Esophagus muscularis mucosa (tissue), 4 donors: ENCODE measurements around the gene NUDT21. TPM values are rescaled to one million over a fixed set of nuclear protein-coding genes. Genes with fewer than 3 reads are reported as not detected.

Experiments
- DNase-seq: peaks from one replicate; pipeline ENCODE4 v3.0.0-alpha.2; 2017; ENCODE audit errors: extremely low spot score
- H3K27ac ChIP-seq, 4 donors: fragments of 200-600 bp; sonication (generic); replicated peaks in 1 of 4; 1 replicate in 3 of 4; 2 replicates in 1 of 4; pipeline ENCODE4 v1.5.1; 2016 to 2019; ENCODE audit warnings: mild to moderate bottlenecking in 1 of 4
- H3K27me3 ChIP-seq, 4 donors: fragments of 200-600 bp; sonication (generic); one replicate each; pipeline versions ENCODE4 v1.5.1 to v1.6.0; 2016 to 2019
- H3K36me3 ChIP-seq, 4 donors: fragments of 200-600 bp; sonication (generic); one replicate each; pipeline ENCODE4 v1.5.1; 2016 to 2019
- H3K4me1 ChIP-seq, 4 donors: fragments of 200-600 bp; sonication (generic); one replicate each; pipeline ENCODE4 v1.5.1; 2016 to 2019
- H3K4me3 ChIP-seq, 4 donors: fragments of 200-600 bp; sonication (generic); 1 replicate in 2 of 4; 2 replicates in 2 of 4; pipeline ENCODE4 v1.5.1; 2016 to 2019; ENCODE audit warnings: mild to moderate bottlenecking in 4 of 4, moderate library complexity in 1 of 4
- H3K9me3 ChIP-seq, 4 donors: fragments of 200-600 bp; sonication (generic); 1 replicate in 3 of 4; 2 replicates in 1 of 4; pipeline ENCODE4 v1.5.1; 2016 to 2019
- CTCF ChIP-seq, 3 experiments: fragments of 200-600 bp in 2 of 3; fragments of 450-650 bp in 1 of 3; sonication (generic) in 2 of 3; IDR thresholded peaks; one replicate each; pipeline ENCODE4 v1.5.1; 2017 to 2019; ENCODE audit warnings: antibody characterized with exemption in 3 of 3, mild to moderate bottlenecking in 2 of 3, moderate library complexity in 1 of 3
- EP300 ChIP-seq: sonication (generic); formaldehyde crosslinking; IDR thresholded peaks from one replicate; pipeline ENCODE4 v1.6.1; 2017; ENCODE audit warnings: antibody characterized with exemption
- POLR2A ChIP-seq: fragments of 450-650 bp; IDR thresholded peaks from one replicate; pipeline ENCODE4 v1.6.1; 2017; ENCODE audit warnings: antibody characterized with exemption, moderate library complexity, mild to moderate bottlenecking, low read depth
- POLR2AphosphoS5 ChIP-seq, 2 donors: sonication (generic); formaldehyde crosslinking; IDR thresholded peaks; one replicate each; pipeline ENCODE4 v1.6.1; 2017; ENCODE audit warnings: antibody characterized with exemption in 2 of 2
- WGBS: methylation state at CpG from one replicate; pipeline ENCODE4 v1.1.5; 2018; 5-methylcytosine and 5-hydroxymethylcytosine counted together
- intact Hi-C: fragments of 100-400 bp; cut with DNase I; formaldehyde crosslinking; loops from one replicate; pipeline ENCODE4 v1.15.1; 2023
- total RNA-seq, 4 donors: library from RNA; depleted of rRNA; stranded (reverse); fragments of >200 nt; gene quantifications; one replicate each; pipeline versions ENCODE4 v1.1.0 to v1.2.1, GENCODE V29; 2016

Gene NUDT21
- total RNA-seq, 4 donors from 2014 or later = 35.5 to 46.7 (median 39.9) TPM

DNA sequence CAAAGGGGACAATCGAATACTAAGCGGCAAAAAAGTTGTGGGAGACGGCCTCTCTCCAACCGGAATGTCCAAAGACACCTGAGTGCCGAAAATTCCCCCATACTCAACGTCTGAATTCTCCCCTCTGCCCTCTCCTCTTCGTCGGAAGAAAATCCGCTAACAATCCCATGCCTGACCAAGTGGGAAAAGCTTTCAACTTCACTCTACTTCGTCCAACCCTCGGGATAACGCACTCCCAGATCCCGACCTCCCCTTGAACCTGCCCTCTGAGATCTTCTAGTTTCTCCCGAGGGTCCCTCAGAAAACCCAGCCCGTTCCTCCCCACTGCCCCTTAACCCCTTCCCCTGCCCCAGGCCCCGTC lies 26.7 kb downstream of the NUDT21 start:
- H3K4me3 ChIP-seq = peak overlapping the region; percentile 74 to 98 (median 83)
- intact Hi-C loops = loop anchor here (10.0 kb wide), 1 partner anchor 200 kb away; the partner anchor contains the start of gene MT1E
- H3K9me3 ChIP-seq = no peaks in the 10 kb centered on the region
- TF ChIP-seq POLR2A (no peak), CTCF (IDR thresholded peaks at IDR 0.05) (no peak), EP300 (no peak), POLR2AphosphoS5 (IDR thresholded peaks at IDR 0.05) (no peak)
- H3K4me1 ChIP-seq = peaks cover 20 to 56% (median 47%) of the 10 kb centered on the region in 4 donors
- no peaks in the 10 kb centered on the region for H3K27me3 ChIP-seq
- H3K36me3 ChIP-seq = peaks cover 0 to 3% (median 0%) of the 10 kb centered on the region in 4 donors
- under 1% methylated on average over 15 of the region's 16 CpGs for WGBS
- no peak for DNase-seq
- H3K27ac ChIP-seq = peak overlapping the region; percentile 91 to 95 (median 94)

GRCh38 chr16:56423584-56424403 lies 27.3 kb downstream of the NUDT21 start:
- intact Hi-C loops = loop anchor here (10.0 kb wide), 1 partner anchor 201 kb away; the partner anchor contains the start of gene MT1E
- no peak for DNase-seq
- no peaks in the 10 kb centered on the region for H3K27me3 ChIP-seq
- peak overlapping the region; percentile 74 to 98 (median 83) for H3K4me3 ChIP-seq
- peaks cover 20 to 62% (median 50%) of the 10 kb centered on the region in 4 donors for H3K4me1 ChIP-seq
- TF ChIP-seq CTCF (IDR thresholded peaks at IDR 0.05) (no peak), EP300 (no peak), POLR2A (no peak), POLR2AphosphoS5 (IDR thresholded peaks at IDR 0.05) (no peak)
- H3K36me3 ChIP-seq = peaks cover 0 to 2% (median 0%) of the 10 kb centered on the region in 4 donors
- 26% methylated on average over 7 of the region's 7 CpGs for WGBS
- no peaks in the 10 kb centered on the region for H3K9me3 ChIP-seq
- H3K27ac ChIP-seq = peak overlapping the region; percentile 91 to 95 (median 94)

- Histone ChIP-seq H3K27me3 (no peaks in the 10 kb centered on the region), H3K4me1 (peaks cover 20 to 62% (median 52%) of the 10 kb centered on the region in 4 donors), H3K36me3 (no peaks in the 10 kb centered on the region), H3K4me3 (peak overlapping the region in 1 of 4 donors; percentile 98), H3K27ac (no peak overlapping the region), H3K9me3 (no peaks in the 10 kb centered on the region)
- intact Hi-C loops = loop anchor here (10.0 kb wide), 1 partner anchor 202 kb away; the partner anchor contains the start of gene MT1E
- no peak for DNase-seq
- no peak for TF ChIP-seq EP300
- TF ChIP-seq POLR2AphosphoS5 (IDR thresholded peaks at IDR 0.05) = no peak
- TF ChIP-seq POLR2A = no peak
- no peak for TF ChIP-seq CTCF (IDR thresholded peaks at IDR 0.05)
- 66% methylated on average over 4 of the region's 4 CpGs for WGBS
These were observed 28.2 kb downstream of the NUDT21 start for GRCh38 chr16:56422896-56423441.

- intact Hi-C loops = loop anchor here (10.0 kb wide), 1 partner anchor 203 kb away; the partner anchor contains the start of gene MT1E
- TF ChIP-seq EP300 (no peak), POLR2A (no peak), CTCF (IDR thresholded peaks at IDR 0.05) (no peak), POLR2AphosphoS5 (IDR thresholded peaks at IDR 0.05) (no peak)
- DNase-seq = no peak
- H3K27ac ChIP-seq = no peak overlapping the region
- 89% methylated on average over 5 of the region's 5 CpGs for WGBS
- H3K27me3 ChIP-seq = no peaks in the 10 kb centered on the region
- H3K4me1 ChIP-seq = peaks cover 20 to 62% (median 53%) of the 10 kb centered on the region in 4 donors
- no peaks in the 10 kb centered on the region for H3K36me3 ChIP-seq
- no peaks in the 10 kb centered on the region for H3K9me3 ChIP-seq
- no peak overlapping the region for H3K4me3 ChIP-seq
These were observed 29.0 kb downstream of the NUDT21 start for GRCh38 chr16:56421976-56422669.
